HG03469 (cell line): ENCODE measurements around the gene ADH4.
"Not testable (repeated sequence)": the region's sequence is repeated elsewhere in the genome, so short reads cannot be mapped to it uniquely, and the experiment has no call there.

Experiments
- ATAC-seq: cut with Tn5 transposase; IDR thresholded peaks from one replicate; pipeline ENCODE4 v1.9.1; 2021; ENCODE audit warnings: mild to moderate bottlenecking, moderate library complexity, moderate number of reproducible peaks; ENCODE audit not compliant: unreplicated experiment

Gene ADH4

GRCh38 chr4:99144070-99144469, at the start of gene ADH4:
TSS of gene ADH4 (minus strand) at chr4:99144297. CDS start at chr4:99144222, 75 bp downstream.
- no peak for ATAC-seq

- ATAC-seq, result no peak
Measured at GRCh38 chr4:99190336-99190735, 46.2 kb upstream of the ADH4 start.

- ATAC-seq, result not testable (repeated sequence)
Measured at GRCh38 chr4:99189900-99190299, 45.8 kb upstream of the ADH4 start.

- no peak for ATAC-seq
Measured at GRCh38 chr4:99186029-99186428, 41.9 kb upstream of the ADH4 start.

GRCh38 chr4:99185581-99185980, 41.5 kb upstream of the ADH4 start:
- ATAC-seq, result no peak

- ATAC-seq, result no peak
Measured at GRCh38 chr4:99180382-99181070, 36.4 kb upstream of the ADH4 start.

- ATAC-seq, result no peak
Measured at GRCh38 chr4:99179626-99180025, 35.5 kb upstream of the ADH4 start.

GRCh38 chr4:99179178-99179577, 35.1 kb upstream of the ADH4 start:
- ATAC-seq, result no peak

- no peak for ATAC-seq
Measured at GRCh38 chr4:99166544-99166943, 22.4 kb upstream of the ADH4 start.

GRCh38 chr4:99165978-99166377, 21.9 kb upstream of the ADH4 start:
- ATAC-seq, result no peak

GRCh38 chr4:99161373-99162099, 17.4 kb upstream of the ADH4 start:
- no peak for ATAC-seq

- ATAC-seq, result no peak
Measured at GRCh38 chr4:99159699-99160098, 15.6 kb upstream of the ADH4 start.

GRCh38 chr4:99157478-99157935, 13.4 kb upstream of the ADH4 start:
- ATAC-seq, result no peak

- no peak for ATAC-seq
Measured at GRCh38 chr4:99156992-99157391, 12.9 kb upstream of the ADH4 start.

GRCh38 chr4:99154658-99155342, 10.7 kb upstream of the ADH4 start:
- ATAC-seq, result no peak

GRCh38 chr4:99151995-99152394, 7.9 kb upstream of the ADH4 start:
- no peak for ATAC-seq

GRCh38 chr4:99151452-99151851, 7.4 kb upstream of the ADH4 start:
- no peak for ATAC-seq

- no peak for ATAC-seq
Measured at GRCh38 chr4:99149426-99150019, 5.4 kb upstream of the ADH4 start.

GRCh38 chr4:99148550-99148949, 4.5 kb upstream of the ADH4 start:
- no peak for ATAC-seq

GRCh38 chr4:99144587-99144986, 490 bp upstream of the ADH4 start:
- ATAC-seq, result no peak

- no peak for ATAC-seq
Measured at GRCh38 chr4:99136329-99136728, 7.8 kb downstream of the ADH4 start.
